Measurements from ENCODE around the gene ICA1L. TPM values are rescaled to one million over a fixed set of nuclear protein-coding genes. Genes with fewer than 3 reads are reported as not detected.
"Not testable (repeated sequence)": the region's sequence is repeated elsewhere in the genome, so short reads cannot be mapped to it uniquely, and the experiment has no call there.

ICA1L gene
- total RNA-seq, 1 experiment from 2014 or later = 0.74 TPM

DNA sequence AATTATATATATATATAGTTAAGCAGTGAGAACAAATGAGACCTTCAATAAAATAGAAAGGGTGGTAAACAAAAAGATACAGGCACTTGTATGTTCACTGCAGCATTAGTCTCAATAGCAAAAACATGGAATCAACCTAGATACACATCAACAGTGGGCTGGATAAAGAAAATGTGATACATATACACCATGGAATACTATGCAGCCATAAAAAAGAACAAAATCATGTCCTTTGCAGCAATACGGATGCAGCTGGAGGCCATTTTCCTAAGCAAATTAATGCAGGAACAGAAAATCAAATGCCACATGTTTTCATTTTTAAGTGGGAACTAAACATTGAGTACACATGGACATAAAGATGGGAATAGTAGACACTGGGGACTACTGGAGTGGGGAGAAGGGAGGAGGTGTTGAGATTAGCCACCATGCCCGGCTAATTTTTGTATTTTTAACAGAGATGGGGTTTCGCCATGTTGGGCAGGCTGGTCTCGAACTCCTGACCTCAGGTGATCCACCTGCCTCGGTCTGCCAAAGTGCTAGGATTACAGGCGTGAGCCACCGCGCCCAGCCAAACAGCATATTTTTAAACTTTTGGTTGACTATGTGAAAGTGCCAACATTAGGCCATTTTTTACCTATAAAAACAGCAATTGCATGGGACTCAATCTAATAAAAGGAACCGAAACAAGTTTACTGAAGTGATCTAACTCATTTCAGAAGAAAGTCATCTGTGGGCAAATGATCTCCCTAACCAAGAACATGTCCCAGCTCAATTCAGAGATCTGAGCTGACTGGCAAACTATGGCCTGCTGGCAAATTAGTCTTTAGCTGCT is 23.7 kb downstream of the ICA1L start:
- DNase-seq (ENCODE audit: low read depth) = no peak

DNA sequence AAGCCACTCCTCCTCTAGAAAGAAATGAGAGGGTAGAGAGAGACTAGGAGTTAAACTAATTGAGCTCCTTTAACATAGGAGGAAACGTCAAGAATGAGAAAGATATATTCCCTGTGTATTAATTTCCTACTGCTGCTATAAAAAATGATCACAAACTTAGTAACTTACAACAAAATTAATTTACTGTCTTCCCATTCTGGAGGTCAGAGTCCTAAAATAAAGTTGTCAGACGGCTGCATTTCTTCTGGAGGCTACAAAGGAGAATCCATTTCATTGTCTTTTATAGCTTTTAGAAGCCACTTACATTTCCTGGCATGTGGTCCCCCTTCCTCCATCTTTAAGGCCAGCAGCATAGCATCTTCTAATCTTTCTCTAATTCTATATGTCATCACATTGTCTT is 26.9 kb downstream of the ICA1L start:
- DNase-seq (ENCODE audit: low read depth) = no peak

DNA sequence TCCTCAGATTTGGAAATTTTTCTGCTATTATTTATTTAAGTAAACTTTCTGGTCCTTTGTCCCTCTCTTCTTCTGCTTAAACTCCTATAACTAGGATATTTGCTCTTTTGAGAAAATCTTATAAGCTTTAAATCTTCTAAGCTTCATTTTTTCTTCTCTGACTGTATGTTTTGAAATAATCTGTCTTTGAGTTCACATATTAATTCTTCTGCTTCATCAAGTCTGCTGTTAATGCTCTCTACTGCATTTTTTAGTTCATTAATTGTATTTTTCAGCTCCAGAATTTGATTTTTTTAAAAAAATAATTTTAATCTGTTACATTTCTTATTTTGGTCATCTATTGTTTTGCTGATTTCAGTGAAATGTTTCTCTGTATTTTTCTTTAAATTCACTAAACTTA is 28.9 kb downstream of the ICA1L start:
- DNase-seq (ENCODE audit: low read depth) = no peak

DNA sequence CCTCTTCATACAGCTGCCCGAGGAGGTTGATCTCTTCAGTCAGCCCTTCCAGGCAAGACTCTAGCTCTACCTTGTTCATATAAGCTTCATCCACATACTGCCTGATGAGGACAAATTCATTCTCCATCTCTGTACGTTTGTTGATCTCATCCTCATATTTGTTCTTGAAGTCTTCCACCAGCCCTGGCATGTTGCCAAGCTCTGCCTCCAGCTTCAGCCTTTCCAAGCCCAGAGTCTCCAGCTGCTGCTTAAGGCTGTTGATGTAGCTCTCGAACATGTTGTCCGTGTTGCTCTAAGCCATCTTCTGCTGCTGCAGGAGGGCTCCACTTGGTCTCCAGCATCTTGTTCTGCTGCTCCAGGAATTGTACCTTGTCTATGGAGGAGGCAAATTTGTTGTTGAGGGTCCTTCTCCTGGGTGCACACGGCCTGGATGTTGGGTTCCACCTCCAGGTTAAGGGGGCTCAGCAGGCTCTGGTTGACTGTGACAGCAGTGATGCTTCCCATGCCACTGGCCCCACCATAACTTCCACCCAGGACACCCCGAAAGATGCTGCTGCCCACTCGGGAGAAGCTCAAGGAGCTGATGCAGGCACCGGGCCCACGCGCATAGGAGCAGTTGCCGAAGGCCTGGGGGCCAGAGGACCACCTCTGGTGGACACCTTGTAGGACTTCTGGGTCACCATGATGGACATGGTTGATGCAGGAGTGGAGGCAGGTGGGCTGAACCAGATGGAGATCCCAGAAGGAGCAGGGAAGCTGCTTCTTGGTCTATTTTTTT is 30.3 kb downstream of the ICA1L start:
- no peak for DNase-seq (ENCODE audit: low read depth)

DNA sequence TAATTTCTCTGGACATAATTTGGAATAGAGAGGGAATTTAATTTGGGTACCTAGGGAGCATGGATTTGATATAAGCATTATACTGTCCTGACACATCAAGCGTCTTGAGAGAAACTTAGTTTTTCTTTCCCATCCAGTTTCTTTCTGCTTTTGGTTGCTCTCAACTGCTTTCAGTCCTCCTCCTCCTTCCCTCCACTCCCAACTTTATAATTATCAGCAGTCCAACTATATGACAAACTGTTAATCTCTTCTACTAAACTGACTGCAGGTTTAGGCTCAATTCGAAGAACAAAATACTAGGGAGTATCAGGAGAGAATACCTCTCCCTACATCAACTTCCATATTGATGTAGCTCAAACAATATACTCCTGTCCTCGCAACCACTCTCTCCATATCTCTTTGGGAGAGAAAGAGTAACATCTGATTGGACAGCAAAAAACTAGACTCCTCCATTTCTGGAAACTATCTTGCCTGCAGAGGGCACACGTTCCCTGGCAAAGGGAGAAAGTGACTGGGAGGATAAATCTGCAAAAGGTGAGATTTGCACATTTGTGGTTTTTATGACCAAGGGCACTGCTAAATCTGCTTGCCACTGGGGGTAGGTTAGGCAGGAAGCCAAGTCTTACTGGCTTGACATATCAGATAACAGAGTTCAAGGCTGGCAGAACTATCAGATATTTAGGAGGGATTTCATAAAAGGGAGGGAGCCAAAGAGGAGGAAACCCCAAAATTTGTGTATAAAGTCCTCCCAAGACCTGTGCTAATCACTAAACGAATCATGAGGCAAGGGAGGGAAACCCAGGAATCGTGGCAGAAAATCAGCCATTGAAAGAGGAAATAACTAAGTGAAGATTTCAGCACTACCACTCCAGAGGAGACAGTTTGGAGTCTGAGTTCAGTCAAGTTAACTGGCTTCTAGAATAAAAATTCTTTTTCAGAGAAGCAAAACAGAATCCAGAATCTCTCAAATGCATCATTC is 40.0 kb downstream of the ICA1L start:
- DNase-seq (ENCODE audit: low read depth) = peak; percentile 76

DNA sequence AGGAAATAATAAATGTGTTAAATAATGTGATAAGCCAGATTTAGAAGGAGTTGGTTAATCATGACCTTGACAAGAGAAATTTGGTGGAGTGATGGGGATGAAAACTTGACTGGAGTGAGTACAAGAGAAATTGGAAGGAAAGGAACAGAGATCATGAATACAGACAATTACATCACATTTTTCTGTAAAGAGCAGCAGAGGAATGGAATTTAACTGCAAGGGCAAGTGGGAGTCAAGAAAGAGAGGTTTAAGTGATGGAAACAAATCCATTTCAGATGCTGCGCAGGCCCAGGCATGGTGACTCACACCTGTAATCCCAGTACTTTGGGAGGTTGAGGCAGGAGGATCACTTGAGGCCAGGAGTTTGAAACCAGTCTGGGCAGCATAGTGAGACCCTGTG is 46.7 kb downstream of the ICA1L start:
- DNase-seq (ENCODE audit: low read depth) = no peak

DNA sequence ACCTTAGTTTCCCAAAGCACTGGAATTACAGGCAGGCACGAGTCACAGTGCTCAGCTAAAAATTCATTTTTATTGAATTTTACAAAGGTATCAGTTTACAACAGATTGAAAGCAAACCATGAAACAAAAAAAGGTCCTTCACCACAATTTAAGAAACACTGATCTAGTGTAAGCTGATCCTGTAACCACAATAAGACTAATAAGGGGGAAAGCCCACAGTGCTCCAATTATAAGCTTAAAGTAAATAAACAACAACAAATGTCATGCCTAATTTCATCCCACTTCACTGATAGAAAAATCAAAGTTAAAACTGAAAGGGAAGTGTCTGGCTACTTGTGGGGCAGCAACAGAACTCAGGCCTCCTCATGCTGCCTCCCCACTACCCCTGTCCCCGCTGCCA is 49.2 kb downstream of the ICA1L start:
- DNase-seq (ENCODE audit: low read depth) = no peak

DNA sequence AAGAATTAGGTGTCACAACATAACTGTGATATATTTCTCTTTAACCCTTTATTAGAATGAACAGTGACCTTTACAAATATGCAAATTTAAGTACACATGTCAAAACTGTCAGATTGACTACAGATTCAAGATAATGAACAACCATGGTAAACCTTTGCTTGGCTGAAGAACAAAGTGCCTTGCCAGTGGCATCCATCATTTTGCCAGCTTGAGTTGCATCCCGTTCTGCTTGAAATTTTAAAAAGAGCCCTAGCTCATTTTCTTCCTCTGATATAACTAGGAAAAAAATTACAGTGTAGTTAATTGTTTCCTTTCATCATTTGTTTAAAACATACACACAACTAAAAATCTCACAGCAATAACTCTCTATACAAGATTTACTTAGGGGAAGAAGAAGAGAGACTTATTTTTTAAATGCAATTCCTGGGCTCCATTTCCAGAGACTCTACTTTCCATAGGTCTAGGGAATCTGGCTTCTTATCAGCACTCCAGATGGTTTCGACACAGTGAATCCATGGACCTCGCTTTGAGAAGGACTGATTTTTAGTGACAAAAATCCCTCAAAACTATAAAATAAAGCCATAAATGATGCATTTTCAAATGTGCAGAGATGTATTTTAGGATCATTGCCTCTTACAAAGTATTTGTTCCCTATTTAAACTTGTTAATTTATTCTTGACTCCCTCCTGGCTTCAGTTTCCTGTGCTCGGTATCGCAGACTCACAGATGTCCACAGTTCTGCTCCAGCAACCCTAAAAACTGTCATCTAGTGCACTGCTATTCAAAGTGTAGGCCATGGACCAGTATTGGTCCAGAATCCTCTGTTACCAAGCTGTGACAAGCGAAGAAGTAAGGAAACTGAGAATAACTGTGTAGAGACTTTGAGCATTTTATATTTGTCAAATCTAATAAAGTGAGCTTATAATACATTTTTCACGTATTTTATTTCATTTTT is 50.1 kb downstream of the ICA1L start:
- no peak for DNase-seq (ENCODE audit: low read depth)

DNA sequence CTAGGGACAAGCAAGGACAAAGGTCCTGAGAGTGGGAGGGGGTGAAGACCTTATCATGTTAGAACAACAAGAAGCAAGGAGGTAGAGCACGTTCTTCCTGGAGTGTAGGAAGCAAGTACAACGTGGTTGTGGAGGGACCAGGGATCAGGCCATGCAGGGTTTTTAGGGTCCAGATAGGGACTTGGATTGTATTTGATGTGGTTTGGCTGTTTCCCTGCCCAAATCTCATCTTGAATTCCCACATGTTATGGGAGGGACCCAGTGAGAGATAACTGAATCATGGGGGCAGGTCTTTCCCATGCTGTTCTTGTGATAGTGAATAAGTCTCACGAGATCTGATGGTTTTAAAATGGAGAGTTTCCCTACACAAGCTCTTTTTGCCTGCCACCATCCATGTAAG is 53.2 kb downstream of the ICA1L start:
- no peak for DNase-seq (ENCODE audit: low read depth)

DNA sequence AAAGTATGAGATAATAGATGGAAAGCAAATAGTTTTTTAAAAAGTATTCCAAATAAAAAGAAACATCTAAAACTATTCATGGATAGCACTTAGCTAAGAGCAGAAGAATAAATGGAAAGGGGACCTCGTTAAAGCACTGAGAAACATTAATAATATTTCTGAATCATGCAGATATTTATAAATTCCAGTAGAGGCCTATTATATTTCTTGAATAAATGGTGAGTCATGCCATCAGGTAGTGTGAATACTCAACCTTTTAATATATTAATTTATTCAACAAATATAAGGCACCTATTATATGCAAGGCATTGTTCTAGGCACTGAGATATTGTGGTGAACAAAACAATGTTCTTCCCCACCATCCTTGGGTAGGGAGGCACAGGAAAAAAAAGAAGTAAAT is 53.8 kb downstream of the ICA1L start:
- DNase-seq (ENCODE audit: low read depth) = no peak

DNA sequence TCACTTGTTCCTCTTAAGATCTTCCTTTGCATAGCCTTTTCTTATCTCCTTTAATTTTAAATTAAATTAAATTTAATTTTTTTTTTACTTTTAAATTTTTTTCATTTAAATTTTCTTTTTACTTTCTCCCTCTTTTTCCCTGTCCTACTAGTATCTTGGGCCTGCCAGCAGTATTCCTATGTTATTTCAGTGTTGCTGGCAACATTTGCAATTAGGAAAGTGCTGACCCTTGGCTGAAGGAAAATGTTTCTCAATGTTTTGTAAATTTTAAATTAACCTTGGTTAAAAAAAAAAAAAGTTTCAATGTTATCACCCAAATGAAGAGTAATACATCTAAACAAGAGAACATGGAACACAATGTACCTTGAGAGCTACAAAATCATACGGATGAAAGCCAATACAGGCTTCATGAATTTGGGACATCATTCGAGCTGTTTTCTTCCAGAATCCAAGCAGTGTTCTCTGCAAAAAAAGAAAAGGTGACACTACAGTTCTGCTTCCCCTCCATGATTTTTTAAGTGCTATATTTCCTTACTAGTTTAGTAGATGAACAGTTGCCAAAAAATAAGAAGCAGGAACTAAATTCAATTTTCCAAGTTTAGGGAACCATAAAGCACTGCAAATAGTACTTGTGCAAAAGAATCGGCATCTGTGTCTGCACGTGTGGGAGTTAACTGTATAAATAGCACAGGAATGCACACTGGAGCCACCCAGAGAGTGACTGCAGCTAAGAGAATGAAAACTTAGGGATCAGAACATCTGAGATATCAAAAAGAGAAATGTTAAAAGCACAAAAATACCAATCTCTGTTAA is 55.8 kb downstream of the ICA1L start:
- DNase-seq (ENCODE audit: low read depth) = no peak

DNA sequence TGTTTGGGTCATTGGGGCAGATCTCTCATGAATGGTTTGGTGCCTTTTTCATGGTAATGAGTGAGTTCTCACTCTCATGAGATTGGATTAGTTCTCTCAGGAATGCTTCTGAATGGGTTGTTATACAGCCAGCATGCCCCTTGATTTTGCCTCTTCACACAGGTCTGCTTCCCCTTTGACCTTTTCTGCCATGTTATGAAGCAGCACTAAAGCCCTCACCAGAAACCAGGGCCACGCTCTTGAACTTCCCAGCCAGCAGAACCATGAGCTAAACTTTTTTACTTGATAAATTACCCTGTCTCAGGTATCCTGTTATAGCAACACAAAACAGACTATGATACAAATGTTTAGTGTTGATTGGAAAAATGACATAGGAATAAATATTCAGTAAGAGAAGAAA is 57.3 kb downstream of the ICA1L start:
- no peak for DNase-seq (ENCODE audit: low read depth)

DNA sequence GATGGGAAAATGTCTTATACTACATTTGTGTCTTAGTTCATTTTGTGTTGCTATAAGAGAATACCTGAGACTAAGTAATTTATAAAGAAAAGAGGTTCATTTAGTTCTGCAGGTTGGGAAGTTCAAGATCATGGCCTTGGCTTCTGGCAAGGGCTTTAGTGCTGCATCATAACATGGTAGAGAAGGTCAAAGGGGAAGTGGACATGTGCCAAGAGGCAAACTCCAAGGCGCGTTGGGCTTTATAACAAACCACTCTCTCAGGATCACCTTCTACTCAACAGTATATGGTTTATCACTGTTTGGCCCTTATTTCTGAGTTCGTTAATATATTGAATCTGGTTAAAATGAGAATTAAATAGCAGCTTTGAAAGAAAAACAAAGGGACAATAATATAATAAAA is 58.2 kb downstream of the ICA1L start:
- DNase-seq (ENCODE audit: low read depth) = no peak

DNA sequence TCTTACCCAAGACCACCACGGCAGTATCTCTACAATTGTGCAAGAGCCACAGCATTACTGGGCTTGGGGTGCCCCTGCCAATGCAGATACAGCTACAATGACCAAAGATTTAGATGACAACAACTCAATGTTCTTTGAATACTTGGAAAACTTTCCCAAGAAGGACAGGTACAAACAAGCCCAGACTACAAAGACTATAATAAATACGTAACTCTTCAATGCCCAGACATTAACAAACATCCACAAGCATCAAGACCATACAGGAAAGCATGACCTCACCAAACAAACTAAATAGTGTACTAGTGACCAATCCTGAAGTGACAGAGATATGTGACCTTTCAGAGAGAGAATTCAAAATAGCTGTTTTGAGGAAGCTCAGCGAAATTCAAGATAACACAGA is 62.8 kb downstream of the ICA1L start:
- DNase-seq (ENCODE audit: low read depth) = no peak

DNA sequence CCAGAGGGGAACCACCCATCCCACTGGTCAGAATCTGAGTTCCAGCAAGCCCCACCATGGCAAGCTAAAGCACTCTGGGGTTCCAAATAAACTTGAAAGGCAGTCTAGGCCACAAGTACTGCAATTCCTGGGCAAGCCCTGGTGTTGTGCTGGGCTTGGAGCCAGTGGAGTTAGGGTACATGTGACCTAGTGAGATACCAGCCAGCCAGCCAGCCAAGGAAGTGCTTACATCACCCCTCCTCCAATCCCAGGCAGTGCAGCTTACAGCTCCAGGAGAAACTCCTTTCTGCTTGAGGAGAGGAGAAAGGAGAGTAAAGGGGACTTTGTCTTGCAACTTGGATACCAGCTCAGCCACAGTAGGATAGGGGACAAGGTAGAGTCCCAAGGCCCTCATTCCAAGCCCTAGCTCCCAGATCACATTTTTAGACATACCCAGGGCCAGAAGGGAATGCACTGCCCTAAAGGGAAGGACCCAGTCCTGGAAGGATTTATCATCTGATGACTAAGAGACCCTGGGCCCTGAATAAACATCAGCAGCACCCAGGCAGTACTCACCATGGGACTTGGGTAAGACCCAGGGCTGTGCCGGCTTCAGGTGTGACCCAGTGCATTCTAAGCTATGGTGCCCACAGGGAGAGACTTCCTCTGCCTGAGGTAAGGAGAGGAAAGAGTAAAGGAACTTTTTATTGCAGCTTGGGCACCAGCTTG is 64.0 kb downstream of the ICA1L start:
- peak; percentile 82 for DNase-seq (ENCODE audit: low read depth)

DNA sequence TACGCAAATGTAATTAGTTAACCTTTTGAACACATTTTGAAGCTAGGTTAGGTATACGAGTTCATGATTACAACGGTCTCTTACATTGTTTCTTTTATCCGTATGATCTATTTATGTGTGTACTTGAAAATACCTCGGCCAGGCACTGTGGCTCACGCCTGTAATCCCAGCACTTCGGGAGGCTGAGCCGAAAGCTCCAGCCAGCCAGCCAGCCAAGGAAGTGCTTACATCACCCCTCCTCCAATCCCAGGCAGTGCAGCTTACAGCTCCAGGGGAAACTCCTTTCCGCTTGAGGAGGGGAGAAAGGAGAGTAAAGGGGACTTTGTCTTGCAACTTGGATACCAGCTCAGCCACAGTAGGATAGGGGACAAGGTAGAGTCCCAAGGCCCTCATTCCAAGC is 65.7 kb downstream of the ICA1L start:
- not testable (repeated sequence) for DNase-seq (ENCODE audit: low read depth)

DNA sequence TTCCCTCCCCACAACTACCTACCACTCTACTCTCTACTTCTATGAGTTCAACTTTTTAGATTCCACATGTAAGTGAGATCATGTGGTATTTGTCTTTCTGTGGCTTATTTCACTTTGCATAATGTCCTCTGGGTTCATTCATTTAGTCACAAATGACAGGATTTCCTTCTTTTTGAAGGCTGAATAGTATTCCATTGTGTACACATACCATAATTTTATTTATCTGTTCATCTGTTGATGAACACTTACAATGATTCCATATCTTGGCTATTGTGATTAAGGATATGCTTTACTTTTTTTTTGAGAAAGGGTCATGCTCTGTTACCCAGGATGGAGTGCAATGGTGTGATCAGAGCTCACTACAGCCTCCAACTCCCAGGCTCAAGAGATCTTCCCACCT is 73.6 kb downstream of the ICA1L start:
- no peak for DNase-seq (ENCODE audit: low read depth)

DNA sequence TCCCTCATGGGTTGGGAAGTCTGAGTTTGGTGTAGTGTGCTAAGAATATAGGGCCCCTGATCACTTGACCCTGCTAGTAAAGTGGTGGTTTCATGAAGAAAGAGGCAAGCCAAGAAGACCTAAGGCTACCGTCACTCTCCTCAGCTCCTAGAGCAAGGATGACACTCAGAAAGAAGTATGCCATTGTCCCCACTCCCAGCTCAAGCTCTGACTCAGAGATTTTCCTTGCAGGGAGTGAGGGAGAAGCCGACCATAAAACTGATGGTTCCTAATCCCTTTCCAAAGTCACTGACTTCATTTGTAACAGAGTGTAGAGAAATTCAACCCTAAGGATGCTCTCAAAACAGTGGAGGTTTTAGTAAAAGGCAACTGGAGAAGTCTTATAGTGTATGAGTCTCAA is 80.9 kb downstream of the ICA1L start:
- DNase-seq (ENCODE audit: low read depth) = no peak

DNA sequence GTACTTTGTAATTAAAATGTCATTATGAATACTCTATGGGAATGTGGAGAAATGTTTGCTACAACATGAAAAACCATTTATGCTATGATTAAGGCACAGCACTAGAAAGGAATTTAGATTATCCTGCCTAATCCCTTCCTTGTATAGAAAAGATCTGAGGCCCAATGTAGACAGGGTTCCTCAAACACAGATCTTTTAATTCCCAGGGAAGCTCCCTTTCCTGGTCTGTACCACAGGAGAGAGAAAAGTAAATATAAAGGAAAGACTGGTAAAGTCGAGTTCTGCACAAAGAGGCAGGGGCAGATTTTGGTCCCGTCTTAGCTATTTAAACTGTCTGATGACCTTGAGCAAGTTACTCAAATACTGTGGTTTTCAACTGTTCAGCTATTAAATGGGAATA is 84.7 kb downstream of the ICA1L start:
- DNase-seq (ENCODE audit: low read depth) = no peak
